Measurements from ENCODE around the gene CLP1. TPM values are rescaled to one million over a fixed set of nuclear protein-coding genes. Genes with fewer than 3 reads are reported as not detected.
A peak's percentile ranks its signal among the peaks of the same experiment; 100 is the strongest.
"Not testable (repeated sequence)": the region's sequence is repeated elsewhere in the genome, so short reads cannot be mapped to it uniquely, and the experiment has no call there.

CLP1 gene
- total and polyA plus RNA-seq, 3 experiments from 2014 or later = 8.2 to 23.4 (median 22.4) TPM

GRCh38 chr11:57648801-57649735 lies 8.5 kb upstream of the CLP1 start:
- Histone ChIP-seq H3K27me3 (ENCODE audit: insufficient read depth, low read length, poor library complexity, severe bottlenecking) (peaks cover 34% of the 10 kb centered on the region), H3K4me3 (ENCODE audit: low read length) (peak overlapping the region; percentile 66), H3K27ac (ENCODE audit: low read depth, low read length) (no peak overlapping the region), H3K36me3 (ENCODE audit: insufficient read depth, low read length) (no peaks in the 10 kb centered on the region), H3K9me3 (ENCODE audit: low read length) (no peaks in the 10 kb centered on the region), H3K4me1 (ENCODE audit: insufficient read depth, low read length) (peaks cover 19% of the 10 kb centered on the region)
- ChIA-PET CTCF (interaction anchor here (1.2 to 4.2 kb wide), 4 partner anchors 8 to 122 kb away, joined by 3 to 27 read pairs (median 4); partner anchors contain the start of gene UBE2L6), POLR2A (interaction anchor here (1.3 to 1.4 kb wide), 2 partner anchors 18 to 81 kb away, joined by 4 read pairs; partner anchors contain the start of gene UBE2L6)
- no peaks in the 10 kb centered on the region for H3K9me3 Mint-ChIP-seq
- H3K4me1 Mint-ChIP-seq = peaks cover 29 to 62% (median 33%) of the 10 kb centered on the region in 3 donors
- H3K36me3 Mint-ChIP-seq = peaks cover 0 to 4% (median 0%) of the 10 kb centered on the region in 3 donors
- peaks cover 33 to 48% of the 10 kb centered on the region in 2 donors for H3K27me3 Mint-ChIP-seq
- peak overlapping the region; percentile 84 to 98 (median 94) for H3K27ac Mint-ChIP-seq
- peak overlapping the region; percentile 77 to 93 (median 87) for H3K4me3 Mint-ChIP-seq
- peak in 1 of 5 donors; percentile 48 for DNase-seq

- peak within 1 kb of the TSS; percentile 66 for H3K4me3 ChIP-seq (ENCODE audit: low read length)
- peaks cover 19% of the 10 kb centered on the region for H3K4me1 ChIP-seq (ENCODE audit: insufficient read depth, low read length)
- Mint-ChIP-seq H3K9me3 (no peaks in the 10 kb centered on the region), H3K4me3 (peak within 1 kb of the TSS; percentile 77 to 93 (median 87)), H3K36me3 (peaks cover 0 to 4% (median 0%) of the 10 kb centered on the region in 3 donors), H3K27ac (peak within 1 kb of the TSS; percentile 84 to 98 (median 94)), H3K4me1 (peaks cover 29 to 62% (median 33%) of the 10 kb centered on the region in 3 donors), H3K27me3 (peaks cover 33 to 40% of the 10 kb centered on the region in 2 donors)
- CTCF ChIA-PET = interaction anchor here (1.0 to 4.2 kb wide), 5 partner anchors 9 to 123 kb away, joined by 3 to 27 read pairs (median 4); partner anchors contain the start of gene UBE2L6
- no peaks in the 10 kb centered on the region for H3K9me3 ChIP-seq (ENCODE audit: low read length)
- H3K27ac ChIP-seq (ENCODE audit: low read depth, low read length) = no peak within 1 kb of the TSS
- DNase-seq = peak; percentile 66 to 89 (median 74)
- H3K36me3 ChIP-seq (ENCODE audit: insufficient read depth, low read length) = no peaks in the 10 kb centered on the region
- POLR2A ChIA-PET = interaction anchor here (1.4 kb wide), 1 partner anchor 17 kb away, joined by 4 read pairs; no protein-coding TSS in a partner anchor
- H3K27me3 ChIP-seq (ENCODE audit: insufficient read depth, low read length, poor library complexity, severe bottlenecking) = peaks cover 32% of the 10 kb centered on the region
Observed at GRCh38 chr11:57649826-57650738, 7.5 kb upstream of the CLP1 start, which contains the start of gene YPEL4. Gene YPEL4, minus strand, starts transcription at chr11:57649912. Its CDS starts 2,805 bp downstream, at chr11:57647107.

- POLR2A ChIA-PET = no interaction called here
Observed at GRCh38 chr11:57650739-57651090, 6.8 kb upstream of the CLP1 start.

GRCh38 chr11:57651408-57651807 lies 6.2 kb upstream of the CLP1 start:
- CTCF ChIA-PET = interaction anchor here (0.8 to 0.9 kb wide), 2 partner anchors 150 to 193 kb away, joined by 3 to 4 read pairs; no protein-coding TSS in a partner anchor
- peaks cover 29 to 56% (median 33%) of the 10 kb centered on the region in 3 donors for H3K4me1 Mint-ChIP-seq

More at GRCh38 chr11:57650739-57651090, 6.8 kb upstream of the CLP1 start:
- H3K27me3 Mint-ChIP-seq = peaks cover 33 to 34% of the 10 kb centered on the region in 2 donors
- no peak overlapping the region for H3K27ac ChIP-seq (ENCODE audit: low read depth, low read length)
- CTCF ChIA-PET = interaction anchor here (1.0 to 1.8 kb wide), 2 partner anchors 10 to 17 kb away, joined by 3 to 5 read pairs; no protein-coding TSS in a partner anchor
- peaks cover 0 to 4% (median 0%) of the 10 kb centered on the region in 3 donors for H3K36me3 Mint-ChIP-seq
- no peaks in the 10 kb centered on the region for H3K9me3 ChIP-seq (ENCODE audit: low read length)
- no peak overlapping the region for H3K4me3 ChIP-seq (ENCODE audit: low read length)
- H3K4me1 ChIP-seq (ENCODE audit: insufficient read depth, low read length) = peaks cover 19% of the 10 kb centered on the region
- peak overlapping the region in 3 of 7 donors; percentile 8 to 75 (median 12) for H3K4me3 Mint-ChIP-seq
- H3K27me3 ChIP-seq (ENCODE audit: insufficient read depth, low read length, poor library complexity, severe bottlenecking) = peaks cover 31% of the 10 kb centered on the region
- H3K9me3 Mint-ChIP-seq = no peaks in the 10 kb centered on the region
- H3K36me3 ChIP-seq (ENCODE audit: insufficient read depth, low read length) = no peaks in the 10 kb centered on the region
- no peak for DNase-seq
- H3K27ac Mint-ChIP-seq = peak overlapping the region in 6 of 8 donors; percentile 86 to 98 (median 94)
- peaks cover 29 to 62% (median 33%) of the 10 kb centered on the region in 3 donors for H3K4me1 Mint-ChIP-seq

GRCh38 chr11:57652230-57652629 lies 5.3 kb upstream of the CLP1 start:
- not testable (repeated sequence) for H3K27ac ChIP-seq (ENCODE audit: low read depth, low read length); H3K4me3 ChIP-seq (ENCODE audit: low read length); H3K9me3 ChIP-seq (ENCODE audit: low read length); H3K9me3 Mint-ChIP-seq; H3K36me3 ChIP-seq (ENCODE audit: insufficient read depth, low read length); H3K36me3 Mint-ChIP-seq
- Mint-ChIP-seq H3K4me3 (peak overlapping the region in 6 of 7 donors; percentile 41 to 75 (median 66)), H3K27ac (peak overlapping the region in 7 of 8 donors; percentile 46 to 97 (median 87)), H3K4me1 (peaks cover 29 to 54% (median 42%) of the 10 kb centered on the region in 3 donors), H3K27me3 (peaks cover 19 to 21% of the 10 kb centered on the region in 2 donors)
- peaks cover 27% of the 10 kb centered on the region for H3K4me1 ChIP-seq (ENCODE audit: insufficient read depth, low read length)
- peaks cover 17% of the 10 kb centered on the region for H3K27me3 ChIP-seq (ENCODE audit: insufficient read depth, low read length, poor library complexity, severe bottlenecking)
- DNase-seq = peak in 4 of 5 donors; percentile 29 to 51 (median 41)
- CTCF ChIA-PET = interaction anchor here (0.8 kb wide), 1 partner anchor 194 kb away, joined by 4 read pairs; no protein-coding TSS in a partner anchor
- POLR2A ChIA-PET = interaction anchor here (1.2 kb wide), 1 partner anchor 11 kb away, joined by 5 read pairs; no protein-coding TSS in a partner anchor

More at GRCh38 chr11:57651408-57651807, 6.2 kb upstream of the CLP1 start:
- Histone ChIP-seq H3K36me3 (ENCODE audit: insufficient read depth, low read length) (no peaks in the 10 kb centered on the region), H3K27ac (ENCODE audit: low read depth, low read length) (no peak overlapping the region), H3K4me3 (ENCODE audit: low read length) (no peak overlapping the region), H3K9me3 (ENCODE audit: low read length) (no peaks in the 10 kb centered on the region), H3K27me3 (ENCODE audit: insufficient read depth, low read length, poor library complexity, severe bottlenecking) (peaks cover 25% of the 10 kb centered on the region), H3K4me1 (ENCODE audit: insufficient read depth, low read length) (peaks cover 19% of the 10 kb centered on the region)
- Mint-ChIP-seq H3K27me3 (peaks cover 27 to 29% of the 10 kb centered on the region in 2 donors), H3K4me3 (peak overlapping the region in 2 of 7 donors; percentile 46 to 75), H3K27ac (peak overlapping the region in 6 of 8 donors; percentile 81 to 98 (median 90)), H3K9me3 (no peaks in the 10 kb centered on the region), H3K36me3 (peaks cover 0 to 4% (median 0%) of the 10 kb centered on the region in 3 donors)
- no peak for DNase-seq
- POLR2A ChIA-PET = no interaction called here

GRCh38 chr11:57652662-57653061 lies 4.9 kb upstream of the CLP1 start:
- no peaks in the 10 kb centered on the region for H3K36me3 ChIP-seq (ENCODE audit: insufficient read depth, low read length)
- no peak overlapping the region for H3K4me3 ChIP-seq (ENCODE audit: low read length)
- no peak for DNase-seq
- Mint-ChIP-seq H3K27ac (peak overlapping the region in 6 of 8 donors; percentile 61 to 97 (median 87)), H3K36me3 (peaks cover 0 to 7% (median 0%) of the 10 kb centered on the region in 3 donors), H3K4me1 (peaks cover 32 to 54% (median 46%) of the 10 kb centered on the region in 3 donors), H3K4me3 (peak overlapping the region in 6 of 7 donors; percentile 41 to 75 (median 66)), H3K27me3 (peaks cover 14 to 17% of the 10 kb centered on the region in 2 donors), H3K9me3 (no peaks in the 10 kb centered on the region)
- no peak overlapping the region for H3K27ac ChIP-seq (ENCODE audit: low read depth, low read length)
- ChIA-PET CTCF (no interaction called here), POLR2A (interaction anchor here (1.2 kb wide), 1 partner anchor 12 kb away, joined by 5 read pairs; no protein-coding TSS in a partner anchor)
- peaks cover 12% of the 10 kb centered on the region for H3K27me3 ChIP-seq (ENCODE audit: insufficient read depth, low read length, poor library complexity, severe bottlenecking)
- peaks cover 27% of the 10 kb centered on the region for H3K4me1 ChIP-seq (ENCODE audit: insufficient read depth, low read length)
- H3K9me3 ChIP-seq (ENCODE audit: low read length) = no peaks in the 10 kb centered on the region

GRCh38 chr11:57653163-57653562 lies 4.4 kb upstream of the CLP1 start:
- peak overlapping the region in 1 of 7 donors; percentile 79 for H3K4me3 Mint-ChIP-seq
- H3K4me1 Mint-ChIP-seq = peaks cover 32 to 54% (median 47%) of the 10 kb centered on the region in 3 donors
- Histone ChIP-seq H3K36me3 (ENCODE audit: insufficient read depth, low read length) (no peaks in the 10 kb centered on the region), H3K4me1 (ENCODE audit: insufficient read depth, low read length) (peaks cover 30% of the 10 kb centered on the region), H3K27me3 (ENCODE audit: insufficient read depth, low read length, poor library complexity, severe bottlenecking) (peaks cover 8% of the 10 kb centered on the region), H3K4me3 (ENCODE audit: low read length) (no peak overlapping the region), H3K27ac (ENCODE audit: low read depth, low read length) (no peak overlapping the region), H3K9me3 (ENCODE audit: low read length) (no peaks in the 10 kb centered on the region)
- DNase-seq = no peak
- CTCF ChIA-PET = no interaction called here
- POLR2A ChIA-PET = interaction anchor here (1.2 kb wide), 1 partner anchor 12 kb away, joined by 5 read pairs; no protein-coding TSS in a partner anchor
- peaks cover 0 to 12% (median 0%) of the 10 kb centered on the region in 3 donors for H3K36me3 Mint-ChIP-seq
- no peaks in the 10 kb centered on the region for H3K9me3 Mint-ChIP-seq
- H3K27me3 Mint-ChIP-seq = peaks cover 9 to 12% of the 10 kb centered on the region in 2 donors
- H3K27ac Mint-ChIP-seq = peak overlapping the region in 6 of 8 donors; percentile 6 to 89 (median 82)

Measured in CD8-positive, alpha-beta memory T cell (primary cell).